Activated CD4-positive, alpha-beta T cell treated with anti-CD3 and anti-CD28 coated beads, Interleukin-2, amount 50 U/mL, for 16 hours (primary cell): ENCODE measurements around the gene USP34.
"Not testable (repeated sequence)": the region's sequence is repeated elsewhere in the genome, so short reads cannot be mapped to it uniquely, and the experiment has no call there.

ENCODE experiments used
- DNase-seq: peaks from one replicate; pipeline ENCODE4 v3.0.0-alpha.2; 2020

Gene USP34

DNA sequence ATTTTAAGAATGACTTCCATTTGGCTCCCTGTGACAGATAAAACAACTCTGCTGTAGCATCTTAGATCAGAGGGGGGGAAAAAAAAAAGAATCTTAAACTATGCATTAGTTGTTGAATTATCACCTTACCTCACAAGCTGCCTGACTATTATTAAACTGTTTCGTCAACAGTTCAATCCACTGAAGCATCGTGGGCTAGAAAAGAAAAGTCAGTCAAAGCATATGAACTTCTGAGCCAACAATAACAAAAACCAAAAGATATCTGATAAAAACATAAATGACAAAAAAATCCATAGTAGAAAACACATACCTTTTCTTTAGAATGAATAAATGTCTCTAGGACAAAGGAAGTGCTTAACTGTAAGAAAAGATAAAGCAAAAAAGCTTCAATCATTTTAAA is 235.2 kb downstream of the USP34 start:
- no peak for DNase-seq

DNA sequence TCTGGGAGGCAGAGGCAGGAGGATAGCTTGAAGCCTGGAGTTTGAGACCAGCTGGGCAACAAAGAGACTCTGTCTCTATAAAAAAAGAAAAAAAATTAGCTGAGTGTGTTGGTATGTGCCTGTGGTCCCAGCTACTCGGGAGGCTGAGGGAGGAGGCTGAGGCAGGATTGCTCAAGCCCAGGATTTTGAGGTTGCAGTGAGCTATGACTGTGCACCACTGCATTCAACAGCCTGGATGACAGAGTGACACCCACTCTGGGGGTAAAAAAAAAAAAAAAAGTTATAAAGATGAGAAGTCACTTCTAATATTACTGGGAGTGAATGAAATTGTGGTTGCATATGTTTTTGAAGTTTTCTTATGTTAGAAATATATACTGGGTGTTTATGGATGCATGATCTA is 237.3 kb downstream of the USP34 start:
- peak; percentile 54 for DNase-seq

DNA sequence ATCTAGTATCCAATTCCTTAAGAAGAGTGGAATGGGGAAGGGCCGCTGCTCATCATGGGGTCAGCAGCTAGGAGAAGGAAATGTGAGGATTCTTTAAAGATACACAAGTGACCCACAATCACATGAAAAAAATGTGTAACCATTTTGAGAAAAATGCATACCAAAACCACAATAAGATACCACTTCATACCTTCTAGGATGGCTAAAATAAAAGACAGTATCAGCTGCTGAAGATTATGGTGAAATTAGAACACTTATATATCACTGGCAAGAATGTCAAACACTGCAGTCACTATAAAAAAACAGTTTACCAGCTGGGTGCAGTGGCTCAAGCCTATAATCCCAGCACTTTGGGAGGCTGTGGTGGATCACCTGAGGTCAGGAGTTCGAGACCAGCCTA is 241.0 kb downstream of the USP34 start:
- DNase-seq = no peak

DNA sequence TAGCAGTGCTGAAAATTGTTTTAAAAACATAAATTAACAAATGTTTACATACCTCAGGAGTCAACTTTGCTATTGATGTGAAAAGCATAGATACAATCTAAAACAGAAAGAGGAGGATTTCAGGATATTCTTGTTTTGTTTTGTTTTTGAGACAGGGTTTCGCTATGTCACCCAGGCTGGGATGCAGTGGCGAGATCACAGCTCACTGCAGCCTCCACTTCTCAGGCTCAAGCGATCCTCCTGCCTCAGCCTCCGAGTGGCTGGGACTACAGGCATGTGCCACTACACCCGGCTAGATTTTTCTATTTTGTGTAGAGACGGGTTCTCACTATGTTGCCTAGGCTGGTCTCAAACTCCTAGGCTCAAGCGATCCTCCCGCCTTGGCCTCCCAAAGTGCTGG is 248.3 kb downstream of the USP34 start:
- no peak for DNase-seq

DNA sequence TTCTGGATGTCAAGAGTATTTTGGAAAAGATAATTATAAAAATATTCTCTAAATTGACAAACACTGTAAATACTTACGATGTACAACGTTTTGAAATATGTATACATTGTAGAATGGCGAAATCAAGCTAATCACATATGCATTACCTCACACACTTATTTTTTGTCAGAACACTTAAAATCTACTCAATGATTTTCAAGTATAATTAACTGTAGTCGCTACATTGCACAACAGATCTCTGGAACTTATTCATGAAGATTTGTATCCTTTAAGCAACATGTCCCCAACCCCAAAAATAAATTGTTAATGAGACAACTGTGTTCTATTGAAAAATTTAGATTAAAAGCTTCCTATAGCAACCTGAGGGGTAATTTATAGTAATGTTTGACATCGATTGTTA is 249.1 kb downstream of the USP34 start:
- no peak for DNase-seq

DNA sequence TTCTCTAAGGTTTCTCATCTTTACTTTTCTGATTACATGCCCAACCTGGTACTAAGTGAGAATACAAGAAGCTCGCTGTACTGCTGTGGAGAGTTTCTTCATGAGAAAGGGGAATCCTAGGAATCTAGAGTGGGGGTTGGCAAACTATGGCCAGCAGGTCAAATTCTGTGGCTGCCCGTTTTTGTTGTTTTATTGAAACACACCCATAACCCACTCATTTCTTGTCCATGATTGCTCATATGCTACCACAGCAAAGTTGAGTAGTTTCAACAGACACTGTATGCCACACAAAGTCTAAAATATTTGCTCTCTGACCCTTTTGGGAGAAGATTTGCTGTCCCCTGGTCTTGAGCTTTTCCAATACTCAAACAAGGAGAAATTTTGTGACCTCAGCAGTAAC is 250.1 kb downstream of the USP34 start:
- DNase-seq = no peak

DNA sequence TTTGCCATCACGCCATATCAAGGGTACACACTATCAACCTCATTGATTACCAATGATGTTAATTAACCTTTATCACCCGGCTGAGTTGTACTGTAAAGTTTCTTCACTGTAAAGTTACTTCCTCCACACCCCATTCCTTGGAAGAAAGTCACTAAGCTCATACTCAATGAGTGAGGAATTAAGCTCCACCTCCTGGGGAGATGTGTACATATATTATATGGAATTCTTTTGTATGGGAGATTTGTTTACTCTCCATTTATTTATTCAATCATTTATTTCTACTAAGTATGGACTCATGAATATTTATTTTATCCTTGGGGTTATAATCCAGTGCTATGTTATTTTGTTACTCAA is 252.1 kb downstream of the USP34 start:
- DNase-seq = no peak

DNA sequence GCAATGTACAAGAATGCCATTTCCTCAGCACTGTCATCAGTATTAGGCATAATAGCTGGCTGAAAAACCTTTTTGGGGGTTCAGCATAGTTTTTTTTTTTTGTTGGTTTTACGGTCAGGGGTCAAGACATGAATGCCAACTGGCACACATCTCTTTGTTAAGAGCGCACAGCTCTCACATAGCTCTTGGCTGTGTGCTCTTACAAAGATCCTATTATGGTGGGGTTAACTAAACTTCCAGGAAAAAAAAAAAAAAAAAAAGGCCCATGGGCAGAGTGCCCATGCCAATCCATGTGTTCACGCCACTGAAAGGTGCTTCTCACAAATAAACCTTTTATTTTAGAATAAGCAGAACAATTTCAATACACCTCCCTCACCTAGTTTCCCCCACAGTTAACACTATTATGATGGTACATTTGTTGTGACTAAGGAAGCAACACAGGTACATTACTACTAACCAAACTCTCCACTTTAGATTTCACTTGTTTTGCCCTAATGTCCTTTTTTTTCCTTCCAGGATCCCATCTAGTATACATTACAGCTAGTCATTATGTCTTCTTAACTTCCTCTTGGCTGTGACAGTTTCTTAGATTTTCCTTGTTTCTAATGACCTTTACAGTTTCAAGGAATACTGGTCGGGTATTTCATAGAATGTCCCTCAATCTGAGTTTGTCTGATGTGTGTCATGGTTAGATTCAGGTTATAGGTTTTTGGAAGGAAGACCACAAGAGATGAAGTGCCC is 252.6 kb downstream of the USP34 start:
- no peak for DNase-seq

DNA sequence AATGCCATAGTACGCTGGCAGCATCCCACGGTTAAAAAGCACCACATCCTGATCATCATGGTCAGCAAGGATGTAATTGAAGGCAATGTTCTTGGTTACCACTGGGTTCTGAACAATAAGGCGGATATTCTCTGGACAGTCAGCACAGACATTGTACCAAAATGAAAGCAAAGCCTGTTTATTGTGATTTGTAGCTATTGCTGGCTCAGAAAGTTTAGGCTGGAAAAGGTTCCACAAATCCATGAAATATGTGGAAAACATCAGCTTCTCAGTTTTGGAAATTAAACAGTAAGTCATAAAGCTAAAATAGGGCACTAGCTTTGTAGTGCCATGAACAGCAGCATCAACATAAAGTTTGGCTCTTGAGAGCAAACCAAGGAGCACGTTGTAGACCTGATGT is 256.7 kb downstream of the USP34 start:
- DNase-seq = no peak

DNA sequence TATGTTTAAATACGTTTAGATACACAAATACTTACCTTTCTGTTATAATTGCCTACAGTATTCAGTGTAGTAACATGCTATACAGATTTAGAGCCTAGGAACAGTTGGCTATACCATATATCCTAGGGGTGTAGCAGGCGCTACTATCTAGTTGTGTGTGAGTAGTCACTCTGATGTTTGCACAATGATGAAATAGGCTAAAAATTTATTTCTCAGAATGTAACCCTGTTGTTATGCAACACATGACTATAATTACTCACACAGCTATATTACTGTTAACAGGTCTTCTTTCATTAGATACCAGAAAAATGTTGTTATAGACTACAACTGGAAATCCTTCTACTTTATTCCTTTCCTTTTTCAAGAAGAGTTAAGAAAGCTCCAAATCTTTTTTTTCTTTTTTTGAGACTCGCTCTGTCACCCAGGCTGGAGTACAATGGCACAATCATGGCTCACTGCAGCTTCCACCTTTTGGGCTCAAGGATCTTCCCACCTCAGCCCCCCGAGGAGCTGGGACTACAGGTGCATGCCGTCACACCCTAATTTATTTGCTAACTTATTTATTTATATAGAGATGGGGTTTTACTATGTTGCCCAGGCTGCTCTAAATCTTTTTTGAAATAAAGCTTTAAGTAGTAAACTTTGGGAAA is 260.4 kb downstream of the USP34 start:
- DNase-seq = no peak

DNA sequence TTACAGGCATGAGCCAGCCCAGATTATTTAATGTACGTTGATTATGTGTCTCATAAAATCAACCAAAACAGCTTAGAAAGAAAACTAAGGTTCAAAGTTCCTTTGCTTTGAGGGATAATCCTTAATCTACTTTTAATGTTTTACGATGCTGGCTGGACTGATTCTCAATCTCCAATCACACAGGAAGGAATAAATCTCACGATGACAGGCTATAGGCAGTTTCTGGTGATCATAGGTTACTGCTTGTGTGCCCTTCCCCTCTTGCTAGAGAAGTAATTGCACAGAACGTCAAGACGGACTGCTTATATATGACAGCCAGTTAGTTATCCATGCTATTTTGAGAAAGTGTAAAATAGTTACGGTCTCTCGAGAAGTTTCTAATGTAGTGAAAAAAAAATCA is 265.8 kb downstream of the USP34 start:
- no peak for DNase-seq

DNA sequence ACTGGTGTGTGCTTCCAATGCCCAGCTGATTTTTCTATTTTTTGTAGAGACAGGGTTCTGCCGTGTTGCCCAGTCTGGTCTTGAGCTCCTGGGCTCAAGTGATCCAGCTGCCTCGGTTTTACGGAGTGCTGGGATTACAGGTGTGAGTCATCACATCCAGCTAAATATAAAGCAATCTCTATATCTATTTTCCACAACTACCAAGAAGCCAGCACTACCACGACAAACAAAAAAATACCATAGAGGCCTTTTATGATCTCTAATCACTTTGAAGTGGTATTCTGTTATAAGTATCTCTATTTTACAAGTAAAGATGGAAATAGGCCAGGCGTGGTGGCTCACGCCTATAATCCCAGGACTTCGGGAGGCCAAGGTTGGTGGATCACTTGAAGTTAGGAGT is 274.2 kb downstream of the USP34 start:
- DNase-seq = no peak

DNA sequence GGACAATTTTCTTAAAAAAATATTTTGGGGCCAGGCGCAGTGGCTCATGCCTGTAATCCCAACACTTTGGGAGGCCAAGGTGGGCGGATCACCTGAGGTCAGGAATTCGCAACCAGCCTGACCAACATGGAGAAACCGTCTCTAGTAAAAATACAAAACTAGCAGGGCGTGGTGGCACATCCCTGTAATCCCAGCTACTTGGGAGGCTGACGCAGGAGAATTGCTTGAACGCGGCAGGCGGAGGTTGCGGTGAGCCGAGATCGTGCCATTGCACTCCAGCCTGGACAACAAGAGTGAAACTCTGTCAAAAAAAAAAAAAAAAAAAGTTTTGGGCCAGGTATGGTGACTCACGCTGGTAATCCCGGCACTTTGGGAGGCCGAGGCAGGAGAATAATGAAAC is 276.2 kb downstream of the USP34 start:
- not testable (repeated sequence) for DNase-seq

DNA sequence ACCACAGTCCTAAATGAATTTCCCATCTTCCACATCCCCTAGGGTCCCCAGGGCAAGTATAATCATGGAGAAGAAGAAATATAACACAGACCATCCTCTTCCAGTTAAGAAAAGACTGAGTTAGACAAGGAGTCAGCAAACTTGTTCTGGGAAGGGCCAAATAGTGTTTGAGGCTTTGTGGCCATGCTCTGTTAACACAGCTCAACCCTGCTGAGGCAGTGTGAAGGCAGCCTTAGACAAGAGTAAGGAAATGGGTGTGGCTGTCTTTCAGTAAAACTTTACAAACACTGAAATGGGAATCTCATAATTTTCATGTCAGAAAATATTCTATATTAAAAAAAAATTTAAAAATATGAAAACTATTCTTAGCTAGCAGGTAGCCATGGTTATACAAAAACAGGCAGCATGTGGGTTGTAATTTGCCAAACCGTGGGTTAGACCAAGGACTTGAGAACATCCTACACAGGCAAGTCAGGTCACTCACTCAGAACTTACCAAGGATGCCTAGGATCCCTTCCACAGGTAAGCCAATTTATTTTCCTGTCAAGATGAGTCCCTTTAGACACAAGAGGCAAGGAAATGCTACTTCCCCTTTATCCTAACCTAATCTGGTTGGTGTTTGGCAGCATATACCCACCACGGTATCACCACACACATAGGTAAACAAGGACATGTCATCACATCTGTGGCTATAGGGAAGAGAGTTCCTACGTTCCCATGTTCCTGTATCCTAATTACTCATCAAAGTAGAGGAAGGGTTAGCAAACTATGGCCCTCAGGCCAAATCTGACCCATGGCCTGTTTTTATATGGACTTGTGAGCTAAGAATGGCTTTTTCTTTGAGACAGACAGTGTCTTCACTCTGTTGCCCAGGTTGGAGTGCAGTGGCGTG is 277.0 kb downstream of the USP34 start:
- DNase-seq = no peak

DNA sequence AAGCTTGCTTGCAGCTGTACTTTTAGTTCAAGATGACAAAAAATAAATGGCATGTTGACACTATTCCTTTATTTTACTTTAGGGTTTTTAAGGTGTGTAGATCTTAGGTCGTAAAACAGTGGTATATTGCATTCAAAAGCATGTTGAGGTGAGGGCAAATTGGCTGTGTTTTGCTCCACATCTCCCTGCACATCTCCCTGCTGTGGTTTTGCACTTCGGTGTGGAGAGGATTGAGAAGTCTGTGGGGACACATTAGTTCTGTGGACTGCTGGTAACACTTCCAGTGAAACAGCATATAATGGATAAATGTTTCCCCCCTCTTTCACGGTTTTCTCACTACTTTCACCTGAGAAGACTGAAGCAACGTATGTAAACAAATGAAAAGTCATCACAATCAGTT is 283.8 kb downstream of the USP34 start:
- DNase-seq = no peak

DNA sequence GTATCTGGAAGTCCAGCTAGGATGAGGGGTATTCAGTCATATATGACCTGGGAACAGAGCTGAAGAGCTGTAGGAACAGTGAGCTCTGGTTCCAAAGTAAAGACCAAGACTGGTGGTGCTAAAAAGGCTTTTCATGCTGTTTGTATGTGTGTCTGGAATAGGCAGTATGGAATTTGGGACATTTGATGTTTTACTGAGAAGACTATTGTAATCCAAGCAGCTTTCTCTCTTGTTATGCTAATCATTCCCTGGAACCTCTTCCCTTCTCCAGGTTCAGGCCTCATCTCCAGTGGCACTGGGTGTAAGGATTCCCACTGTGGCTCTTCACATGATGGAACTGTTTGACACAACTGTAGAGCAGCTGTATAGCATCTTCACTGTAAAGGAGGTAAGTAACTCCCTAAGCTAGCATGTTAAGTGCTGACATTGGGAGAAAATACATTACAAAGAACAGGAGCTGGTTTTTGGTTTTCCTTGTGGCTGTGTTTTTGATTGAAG is 285.6 kb downstream of the USP34 start:
- DNase-seq = no peak

DNA sequence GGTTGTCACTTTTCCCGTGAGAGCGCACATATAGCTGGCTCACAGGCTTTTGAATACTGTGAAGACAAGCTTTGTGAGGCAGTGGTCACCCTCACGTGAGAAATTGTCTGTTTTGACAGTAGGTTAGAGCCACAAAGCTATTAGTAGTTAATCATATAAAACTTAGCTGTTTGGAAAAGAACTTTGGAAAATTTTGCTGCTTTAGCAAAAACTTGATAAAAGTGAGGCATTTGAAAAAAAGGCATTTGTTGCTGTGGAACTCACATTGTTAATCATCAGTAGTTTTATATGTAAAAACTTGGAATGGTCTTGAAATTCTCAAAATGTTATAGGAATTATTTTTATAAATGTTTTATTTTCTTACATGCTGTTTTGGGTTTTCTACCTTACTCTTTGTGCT is 286.6 kb downstream of the USP34 start:
- no peak for DNase-seq

DNA sequence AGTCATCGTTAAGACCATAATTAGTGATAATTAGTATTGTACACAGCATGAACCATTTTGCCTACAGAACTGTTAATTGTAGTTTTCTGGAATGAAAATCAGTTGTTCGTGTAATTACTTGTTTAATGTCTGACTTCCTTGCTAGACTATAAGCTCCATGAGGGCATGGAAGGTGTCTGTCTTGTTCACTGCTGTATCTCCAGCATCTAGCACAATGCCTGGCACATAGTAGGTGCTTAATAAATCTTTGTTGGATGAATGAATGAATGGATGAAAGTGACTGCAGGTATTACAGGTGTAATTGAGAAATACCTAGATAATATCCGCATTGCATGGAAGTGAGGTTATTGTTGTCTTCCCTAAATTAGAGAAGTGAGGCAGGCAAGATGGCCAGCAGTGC is 287.1 kb downstream of the USP34 start:
- no peak for DNase-seq

DNA sequence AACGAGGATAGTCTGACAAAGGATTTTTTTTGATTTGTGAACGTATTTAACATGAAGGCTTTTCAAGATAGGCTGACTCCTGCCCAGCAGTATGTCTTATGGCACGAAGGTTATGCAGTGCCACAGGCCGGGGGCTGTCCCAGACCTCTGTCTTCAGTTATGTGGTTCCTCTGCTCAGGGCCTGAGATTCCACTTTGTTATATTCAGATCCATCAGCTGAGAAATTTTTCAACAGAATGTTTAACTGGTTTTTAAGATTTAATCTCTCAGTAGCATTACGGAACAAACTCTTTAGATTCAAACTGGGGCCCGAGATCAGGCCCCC is 288.9 kb downstream of the USP34 start:
- DNase-seq = no peak

DNA sequence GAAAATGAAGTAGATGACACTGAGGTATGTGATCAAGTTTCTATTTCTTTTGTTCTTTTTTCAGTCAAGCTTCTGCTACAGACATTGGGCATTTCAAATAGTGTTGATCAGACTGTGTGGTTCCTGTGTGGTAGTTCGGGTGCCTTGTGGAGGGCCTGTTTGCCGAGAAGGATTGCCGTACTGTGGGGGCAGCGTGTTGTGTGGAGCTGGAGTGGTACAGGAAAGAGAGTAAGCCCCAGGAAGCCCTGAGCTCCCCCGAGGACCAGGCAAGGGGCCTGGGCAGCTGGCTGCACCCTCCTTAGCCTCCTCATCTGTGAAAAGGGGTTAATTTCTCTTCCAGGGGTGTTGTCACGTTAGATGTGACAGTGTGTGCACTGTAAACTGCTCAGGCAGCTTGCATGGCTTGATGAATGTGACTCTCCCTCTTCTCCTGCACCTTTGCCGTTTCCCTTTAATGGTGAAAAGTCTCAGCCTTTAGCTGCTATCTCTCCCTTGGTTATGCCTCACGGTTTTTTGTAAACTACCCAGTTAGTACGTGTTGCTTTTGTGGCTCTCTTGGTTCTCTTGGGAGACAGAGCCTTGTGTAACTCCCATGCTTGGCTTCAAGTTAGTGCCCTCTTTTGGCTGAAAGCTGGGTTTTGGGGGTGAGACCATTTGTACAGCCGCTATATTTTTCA is 289.4 kb downstream of the USP34 start:
- no peak for DNase-seq

DNA sequence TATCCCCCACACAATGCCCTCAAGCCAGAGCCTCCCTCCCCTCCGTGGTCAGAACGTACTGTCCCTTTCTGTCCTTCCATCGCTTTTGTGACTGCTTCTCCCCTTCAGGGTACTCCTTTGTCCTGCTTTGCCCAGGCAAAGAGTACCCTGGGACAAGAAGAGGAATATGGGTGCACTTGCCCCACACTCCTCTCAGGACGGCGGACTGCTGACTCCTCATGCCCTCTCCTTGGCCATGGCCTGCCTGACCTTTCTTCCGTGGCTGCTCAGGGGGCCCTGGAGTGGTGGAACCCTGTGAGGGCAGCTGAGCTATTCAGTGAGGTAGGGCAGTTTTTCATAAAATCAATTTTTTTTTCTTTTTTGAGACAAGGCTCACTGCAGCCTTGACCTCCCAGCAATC is 290.2 kb downstream of the USP34 start:
- no peak for DNase-seq

DNA sequence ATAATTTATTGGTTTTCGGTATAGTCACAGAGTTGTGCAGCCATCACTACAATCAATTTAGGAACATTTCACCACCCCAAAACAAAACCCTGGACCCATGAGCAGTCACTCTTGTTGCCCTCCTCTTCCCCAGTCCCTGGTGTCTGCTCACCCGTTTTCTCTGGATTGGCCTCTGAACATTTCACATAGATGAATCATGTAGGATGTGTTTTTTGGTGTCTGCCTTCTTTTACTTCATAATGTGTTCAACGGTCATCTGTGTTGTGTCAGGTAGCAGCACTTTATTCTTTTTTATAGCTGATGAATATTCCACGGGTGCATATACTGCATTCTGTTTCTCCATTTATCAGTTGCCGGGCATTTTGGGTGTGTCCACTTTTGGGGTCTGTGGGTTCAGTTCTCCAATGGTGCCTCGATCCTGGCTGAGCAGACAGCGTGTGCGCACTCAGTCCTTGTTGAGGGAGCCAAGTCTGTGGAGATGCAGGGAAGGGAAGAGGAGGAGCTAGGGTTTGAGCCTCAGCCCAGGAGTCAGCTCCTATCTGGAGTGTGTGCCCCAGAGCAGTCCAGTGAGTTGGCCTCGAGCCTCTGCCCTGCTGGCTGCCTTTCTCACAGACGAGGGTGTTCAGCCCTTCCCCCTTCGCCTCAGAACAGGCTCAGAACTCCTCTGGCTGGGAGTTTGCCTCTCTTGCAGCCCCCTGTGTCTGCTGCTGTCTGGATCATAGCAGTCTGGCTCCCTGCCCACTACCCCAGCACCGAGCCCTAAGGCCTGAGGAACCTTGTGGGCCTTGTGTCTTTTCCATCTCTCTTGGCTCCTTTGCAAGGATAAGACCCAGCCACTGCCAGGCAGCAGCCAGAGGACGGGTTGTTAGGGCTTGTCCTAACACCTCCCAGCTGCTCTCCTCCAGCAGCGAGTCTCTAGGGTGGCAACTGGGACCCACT is 290.9 kb downstream of the USP34 start:
- no peak for DNase-seq
